NCI-H748 (cell line): ENCODE results near the gene LCORL.
"Not testable (repeated sequence)": the region's sequence is repeated elsewhere in the genome, so short reads cannot be mapped to it uniquely, and the experiment has no call there.

ENCODE experiments used
- DNase-seq: peaks from one replicate; lab custom pipeline; 2025; ENCODE audit not compliant: unreplicated experiment; lab: John Stamatoyannopoulos, UW

The LCORL gene

GRCh38 chr4:18020145-18020670, 1.3 kb downstream of the LCORL start:
- peak; percentile 37 for DNase-seq

- DNase-seq, result no peak
Observed at GRCh38 chr4:18014269-18014668, 7.3 kb downstream of the LCORL start.

GRCh38 chr4:18012807-18013462, 8.6 kb downstream of the LCORL start:
- no peak for DNase-seq

GRCh38 chr4:18012134-18012806, 9.3 kb downstream of the LCORL start:
- DNase-seq, result no peak

- DNase-seq, result no peak
Observed at GRCh38 chr4:18007625-18008024, 13.9 kb downstream of the LCORL start.

GRCh38 chr4:18006432-18006831, 15.1 kb downstream of the LCORL start:
- DNase-seq, result not testable (repeated sequence)

GRCh38 chr4:17997129-17997528, 24.4 kb downstream of the LCORL start:
- no peak for DNase-seq

- DNase-seq, result no peak
Observed at GRCh38 chr4:17995165-17995564, 26.4 kb downstream of the LCORL start.

GRCh38 chr4:17985832-17986231, 35.7 kb downstream of the LCORL start:
- no peak for DNase-seq

- no peak for DNase-seq
Observed at GRCh38 chr4:17981063-17981462, 40.5 kb downstream of the LCORL start.

- DNase-seq, result no peak
Observed at GRCh38 chr4:17968721-17969120, 52.8 kb downstream of the LCORL start.

- no peak for DNase-seq
Observed at GRCh38 chr4:17967078-17967477, 54.5 kb downstream of the LCORL start.

GRCh38 chr4:17966312-17966711, 55.2 kb downstream of the LCORL start:
- DNase-seq, result no peak

- no peak for DNase-seq
Observed at GRCh38 chr4:17964576-17964975, 57.0 kb downstream of the LCORL start.

GRCh38 chr4:17962171-17962570, 59.4 kb downstream of the LCORL start:
- DNase-seq, result no peak

- DNase-seq, result no peak
Observed at GRCh38 chr4:17961249-17961648, 60.3 kb downstream of the LCORL start.

- no peak for DNase-seq
Observed at GRCh38 chr4:17958181-17958580, 63.4 kb downstream of the LCORL start.

- no peak for DNase-seq
Observed at GRCh38 chr4:17957688-17958087, 63.9 kb downstream of the LCORL start.

- DNase-seq, result no peak
Observed at GRCh38 chr4:17956245-17956644, 65.3 kb downstream of the LCORL start.

GRCh38 chr4:17945303-17945702, 76.3 kb downstream of the LCORL start:
- DNase-seq, result no peak

- DNase-seq, result no peak
Observed at GRCh38 chr4:17941731-17942130, 79.8 kb downstream of the LCORL start.

- no peak for DNase-seq
Observed at GRCh38 chr4:17939054-17939453, 82.5 kb downstream of the LCORL start.

- no peak for DNase-seq
Observed at GRCh38 chr4:17934286-17934685, 87.3 kb downstream of the LCORL start.
